Endodermal cell (in vitro differentiated cells): ENCODE measurements around the gene TAGLN2. TPM values are rescaled to one million over a fixed set of nuclear protein-coding genes. Genes with fewer than 3 reads are reported as not detected.

ENCODE experiments used
- DNase-seq: peaks from one replicate; pipeline ENCODE4 v3.0.0-alpha.2; 2017
- H3K27ac ChIP-seq: 2 replicates; pipeline ENCODE4 v1.5.1; 2013; ENCODE audit warnings: mild to moderate bottlenecking, low read depth, low read length, moderate library complexity
- H3K27me3 ChIP-seq: 2 replicates; pipeline ENCODE4 v1.6.1; 2013; ENCODE audit warnings: mild to moderate bottlenecking, low read length, moderate library complexity; ENCODE audit not compliant: insufficient read depth, control insufficient read depth, poor library complexity, severe bottlenecking
- H3K36me3 ChIP-seq: 2 replicates; pipeline ENCODE4 v1.7.0; 2013; ENCODE audit warnings: mild to moderate bottlenecking, low read length, moderate library complexity; ENCODE audit not compliant: control insufficient read depth, insufficient read depth
- H3K4me1 ChIP-seq: one replicate; pipeline ENCODE4 v1.7.0; 2013; ENCODE audit warnings: low read length; ENCODE audit not compliant: control insufficient read depth, insufficient read depth
- H3K4me3 ChIP-seq: 2 replicates; pipeline ENCODE4 v1.5.1; 2013; ENCODE audit warnings: mild to moderate bottlenecking, low read length, moderate library complexity
- H3K9ac ChIP-seq: 2 replicates; pipeline ENCODE4 v1.6.1; 2013; ENCODE audit warnings: mild to moderate bottlenecking, low read length, moderate library complexity; ENCODE audit not compliant: poor library complexity, severe bottlenecking; ENCODE audit errors: extremely low read depth
- H3K9me3 ChIP-seq: 2 replicates; pipeline ENCODE4 v1.6.1; 2013; ENCODE audit warnings: mild to moderate bottlenecking, low read length, moderate library complexity; ENCODE audit not compliant: control insufficient read depth
- H3K27ac Mint-ChIP-seq: 2 replicates; pipeline ENCODE4 v1.8.0; 2020; ENCODE audit warnings: mixed read lengths
- H3K27me3 Mint-ChIP-seq: 2 replicates; pipeline ENCODE4 v1.8.0; 2021; ENCODE audit warnings: mild to moderate bottlenecking, mixed read lengths; ENCODE audit not compliant: insufficient read depth
- H3K36me3 Mint-ChIP-seq: 2 replicates; pipeline ENCODE4 v1.8.0; 2020; ENCODE audit warnings: low read depth, mixed read lengths
- H3K4me1 Mint-ChIP-seq: 2 replicates; pipeline ENCODE4 v1.8.0; 2020; ENCODE audit warnings: mixed read lengths
- H3K4me3 Mint-ChIP-seq: 2 replicates; pipeline ENCODE4 v1.8.0; 2020; ENCODE audit warnings: mild to moderate bottlenecking, moderate library complexity, mixed read lengths
- H3K9me3 Mint-ChIP-seq: 2 replicates; pipeline ENCODE4 v1.8.0; 2020; ENCODE audit warnings: mild to moderate bottlenecking, mixed read lengths
- WGBS, 2 experiments: methylation state at CpG; one replicate each; pipeline versions ENCODE4 v1.1.5 to v1.1.7; 2013; ENCODE audit warnings: missing lambda C conversion rate in 2 of 2, mixed read lengths in 1 of 2; ENCODE audit not compliant: insufficient coverage in 1 of 2, insufficient read length in 1 of 2; 5-methylcytosine and 5-hydroxymethylcytosine counted together
- total RNA-seq, 2 donors: library from RNA; stranded (reverse); fragmentation: NEBNext Ultra II Directional in 1 of 2; extraction: Animal tissue kit (Norgen Biotek cat#: 25700) in 1 of 2; gene quantifications; 2 replicates in 1 of 2; 3 replicates in 1 of 2; pipeline ENCODE4 v1.2.1, GENCODE V29; 2021
- TF ChIP-seq, protein P1 (sequence below): fragments of 200-600 bp; sonication (generic); conservative IDR thresholded peaks from 2 replicates; pipeline ENCODE4 v1.5.0; 2021; ENCODE audit warnings: antibody characterized with exemption, mild to moderate bottlenecking

TAGLN2 gene
- total RNA-seq, 2 donors from 2014 or later: 136 to 221 TPM

DNA sequence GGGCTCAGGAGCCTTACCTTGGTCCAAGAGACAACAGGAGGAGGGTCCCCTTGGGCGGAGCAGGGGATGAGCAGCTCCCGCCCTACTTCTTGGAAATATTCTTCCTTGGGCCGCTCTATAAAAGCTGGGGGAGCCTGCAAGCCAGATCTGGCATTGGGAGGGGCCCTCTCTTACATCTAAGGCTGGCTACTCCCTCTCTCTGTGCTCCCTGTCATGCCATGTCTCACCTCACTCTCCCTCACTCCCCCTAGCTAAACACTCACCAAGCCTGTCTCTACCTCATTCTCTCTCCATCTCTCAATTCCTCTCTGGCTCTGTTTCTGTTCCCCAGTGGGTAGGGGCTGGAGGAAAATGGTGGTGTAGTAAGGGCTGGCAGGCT lies 6.5 kb upstream of the TAGLN2 start:
- no peaks in the 10 kb centered on the region for H3K9me3 ChIP-seq
- peaks cover 12% of the 10 kb centered on the region for H3K27me3 Mint-ChIP-seq
- no peak overlapping the region for H3K27ac ChIP-seq
- H3K4me3 ChIP-seq: no peak overlapping the region
- H3K27ac Mint-ChIP-seq: no peak overlapping the region
- H3K36me3 Mint-ChIP-seq: peaks cover 2% of the 10 kb centered on the region
- H3K36me3 ChIP-seq: no peaks in the 10 kb centered on the region
- TF ChIP-seq, protein P1, sequence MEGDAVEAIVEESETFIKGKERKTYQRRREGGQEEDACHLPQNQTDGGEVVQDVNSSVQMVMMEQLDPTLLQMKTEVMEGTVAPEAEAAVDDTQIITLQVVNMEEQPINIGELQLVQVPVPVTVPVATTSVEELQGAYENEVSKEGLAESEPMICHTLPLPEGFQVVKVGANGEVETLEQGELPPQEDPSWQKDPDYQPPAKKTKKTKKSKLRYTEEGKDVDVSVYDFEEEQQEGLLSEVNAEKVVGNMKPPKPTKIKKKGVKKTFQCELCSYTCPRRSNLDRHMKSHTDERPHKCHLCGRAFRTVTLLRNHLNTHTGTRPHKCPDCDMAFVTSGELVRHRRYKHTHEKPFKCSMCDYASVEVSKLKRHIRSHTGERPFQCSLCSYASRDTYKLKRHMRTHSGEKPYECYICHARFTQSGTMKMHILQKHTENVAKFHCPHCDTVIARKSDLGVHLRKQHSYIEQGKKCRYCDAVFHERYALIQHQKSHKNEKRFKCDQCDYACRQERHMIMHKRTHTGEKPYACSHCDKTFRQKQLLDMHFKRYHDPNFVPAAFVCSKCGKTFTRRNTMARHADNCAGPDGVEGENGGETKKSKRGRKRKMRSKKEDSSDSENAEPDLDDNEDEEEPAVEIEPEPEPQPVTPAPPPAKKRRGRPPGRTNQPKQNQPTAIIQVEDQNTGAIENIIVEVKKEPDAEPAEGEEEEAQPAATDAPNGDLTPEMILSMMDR: no peak
- no peaks in the 10 kb centered on the region for H3K9me3 Mint-ChIP-seq
- no peak for DNase-seq
- H3K27me3 ChIP-seq: no peaks in the 10 kb centered on the region
- WGBS, 2 experiments: 91 to 97% methylated on average over 3 of the region's 3 CpGs
- peaks cover 2% of the 10 kb centered on the region for H3K4me1 ChIP-seq
- H3K4me3 Mint-ChIP-seq: no peak overlapping the region
- H3K4me1 Mint-ChIP-seq: peaks cover 9% of the 10 kb centered on the region
- no peak overlapping the region for H3K9ac ChIP-seq

GRCh38 chr1:159931101-159931794 lies 5.9 kb upstream of the TAGLN2 start:
- Mint-ChIP-seq H3K4me1 (peaks cover 7% of the 10 kb centered on the region), H3K27me3 (peaks cover 12% of the 10 kb centered on the region), H3K27ac (no peak overlapping the region), H3K36me3 (peaks cover 2% of the 10 kb centered on the region), H3K4me3 (no peak overlapping the region), H3K9me3 (no peaks in the 10 kb centered on the region)
- WGBS, 2 experiments: 90 to 92% methylated on average over 7 to 13 of the region's 13 CpGs
- TF ChIP-seq, protein P1: no peak
- DNase-seq: no peak
- Histone ChIP-seq H3K9ac (no peak overlapping the region), H3K27ac (no peak overlapping the region), H3K4me3 (no peak overlapping the region), H3K4me1 (no peaks in the 10 kb centered on the region), H3K9me3 (no peaks in the 10 kb centered on the region), H3K36me3 (no peaks in the 10 kb centered on the region), H3K27me3 (no peaks in the 10 kb centered on the region)

DNA sequence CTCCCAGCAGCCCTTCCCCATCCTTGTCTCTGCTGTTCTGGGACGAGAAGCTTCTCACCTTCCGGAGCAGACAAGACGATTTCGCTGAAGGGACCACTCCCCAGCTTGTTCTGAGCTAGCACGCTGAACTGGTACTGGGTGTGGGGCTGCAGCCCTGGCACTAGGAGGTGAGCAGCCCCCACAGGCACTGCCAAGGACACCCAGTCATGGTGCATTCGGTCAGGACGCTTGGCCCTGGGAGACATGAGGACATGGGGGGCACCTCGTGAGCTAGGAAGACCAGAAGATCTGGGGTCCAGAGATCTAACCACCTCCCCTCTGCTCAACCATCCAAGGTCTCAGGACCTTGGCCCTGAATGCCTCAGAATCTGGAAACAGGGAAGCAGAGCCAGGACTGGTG lies 5.3 kb upstream of the TAGLN2 start:
- 93 to 98% methylated on average over 5 to 8 of the region's 8 CpGs for WGBS, 2 experiments
- Mint-ChIP-seq H3K27me3 (peaks cover 12% of the 10 kb centered on the region), H3K9me3 (no peaks in the 10 kb centered on the region), H3K27ac (no peak overlapping the region), H3K4me1 (peaks cover 13% of the 10 kb centered on the region), H3K4me3 (no peak overlapping the region), H3K36me3 (peaks cover 2% of the 10 kb centered on the region)
- Histone ChIP-seq H3K27me3 (no peaks in the 10 kb centered on the region), H3K36me3 (no peaks in the 10 kb centered on the region), H3K4me1 (no peaks in the 10 kb centered on the region), H3K4me3 (no peak overlapping the region), H3K9me3 (no peaks in the 10 kb centered on the region), H3K9ac (no peak overlapping the region), H3K27ac (no peak overlapping the region)
- DNase-seq: no peak
- TF ChIP-seq, protein P1: no peak
